ENCODE data around the gene PGK1.
"Not testable (repeated sequence)": the region's sequence is repeated elsewhere in the genome, so short reads cannot be mapped to it uniquely, and the experiment has no call there.

Gene PGK1

GRCh38 chrX:78116766-78117165 lies 12.7 kb downstream of the PGK1 start:
- DNase-seq, result no peak

GRCh38 chrX:78118628-78119027 lies 14.6 kb downstream of the PGK1 start:
- DNase-seq, result no peak

- no peak for DNase-seq
These were observed 15.6 kb downstream of the PGK1 start for GRCh38 chrX:78119521-78120227.

GRCh38 chrX:78123190-78123589 lies 19.1 kb downstream of the PGK1 start:
- no peak for DNase-seq

GRCh38 chrX:78124307-78124706 lies 20.3 kb downstream of the PGK1 start:
- no peak for DNase-seq

- DNase-seq, result no peak
These were observed 21.1 kb downstream of the PGK1 start for GRCh38 chrX:78125148-78125547.

- not testable (repeated sequence) for DNase-seq
These were observed 21.7 kb downstream of the PGK1 start for GRCh38 chrX:78125781-78126180.

GRCh38 chrX:78129714-78130113 lies 25.7 kb downstream of the PGK1 start:
- DNase-seq, result no peak

- no peak for DNase-seq
These were observed 26.3 kb downstream of the PGK1 start for GRCh38 chrX:78130396-78130795.

GRCh38 chrX:78131117-78131516 lies 27.1 kb downstream of the PGK1 start:
- DNase-seq, result no peak

- DNase-seq, result no peak
These were observed 29.4 kb downstream of the PGK1 start for GRCh38 chrX:78133238-78133960.

GRCh38 chrX:78139160-78140123 lies 35.4 kb downstream of the PGK1 start, which contains the start of gene TAF9B:
Gene TAF9B (minus strand): TSS chrX:78139650. CDS start chrX:78139611, 39 bp downstream.
- DNase-seq, result peak; percentile 85 to 88 (median 87)

GRCh38 chrX:78140206-78140605 lies 36.2 kb downstream of the PGK1 start:
- no peak for DNase-seq

GRCh38 chrX:78147002-78147540 lies 43.0 kb downstream of the PGK1 start:
- DNase-seq, result not testable (repeated sequence)

- not testable (repeated sequence) for DNase-seq
These were observed 53.3 kb downstream of the PGK1 start for GRCh38 chrX:78157373-78157772.

GRCh38 chrX:78157846-78158245 lies 53.8 kb downstream of the PGK1 start:
- DNase-seq, result not testable (repeated sequence)

- not testable (repeated sequence) for DNase-seq
These were observed 56.7 kb downstream of the PGK1 start for GRCh38 chrX:78160711-78161110.

GRCh38 chrX:78163175-78163574 lies 59.1 kb downstream of the PGK1 start:
- not testable (repeated sequence) for DNase-seq

GRCh38 chrX:78165425-78165824 lies 61.4 kb downstream of the PGK1 start:
- DNase-seq, result no peak

- DNase-seq, result peak in 2 of 3 donors; percentile 22 to 27
These were observed 64.0 kb downstream of the PGK1 start for GRCh38 chrX:78168065-78168464.
